NCI-H2196 treated with DMSO at 0.1 percent for 48 hours (cell line): ENCODE measurements around the gene VPS37B.

Experiments used
- DNase-seq: peaks from one replicate; lab custom pipeline; 2025; ENCODE audit not compliant: unreplicated experiment; lab: John Stamatoyannopoulos, UW

The VPS37B gene

GRCh38 chr12:122867691-122868461, 28.0 kb downstream of the VPS37B start:
- no peak for DNase-seq

GRCh38 chr12:122866950-122867607, 28.8 kb downstream of the VPS37B start:
- no peak for DNase-seq

DNA sequence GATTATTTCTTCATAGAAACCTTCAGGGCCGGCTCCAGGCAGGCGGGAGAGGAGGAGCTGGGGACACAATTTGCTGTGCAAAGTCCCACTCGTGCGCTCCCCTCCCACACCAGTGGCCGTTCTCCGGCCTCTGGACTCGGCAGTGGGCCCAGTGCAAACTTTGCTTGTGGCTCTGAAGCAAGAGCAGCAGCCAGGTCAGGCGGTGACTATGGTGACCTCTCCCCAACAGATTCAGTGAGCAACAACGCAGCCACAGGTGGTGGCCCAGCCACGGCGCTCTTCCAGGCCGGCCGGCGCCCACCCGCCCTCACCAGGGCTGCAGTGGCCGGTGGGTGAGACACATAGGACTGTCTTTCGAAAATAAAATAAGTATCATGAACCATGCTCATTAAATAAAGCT, 29.5 kb downstream of the VPS37B start:
- no peak for DNase-seq

- DNase-seq: no peak
Observed at GRCh38 chr12:122865268-122866231, 30.4 kb downstream of the VPS37B start.

DNA sequence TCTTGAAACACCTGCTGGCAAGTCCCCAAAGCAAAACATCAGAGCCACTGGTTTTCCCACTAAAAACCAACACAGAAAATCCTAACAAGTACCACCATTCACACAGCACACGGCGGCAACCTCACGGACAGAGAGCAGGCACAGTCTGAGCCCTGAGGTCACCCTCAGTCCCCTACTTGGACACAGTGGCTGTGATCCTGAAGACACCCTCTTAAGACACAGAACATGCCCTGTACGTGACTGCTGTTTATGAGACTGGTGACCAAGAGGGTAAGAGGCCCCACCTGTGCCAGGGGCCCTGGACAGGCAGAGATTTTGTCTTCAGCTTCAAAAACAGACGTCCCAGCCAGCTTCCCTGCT, 31.1 kb downstream of the VPS37B start:
- DNase-seq: no peak

DNA sequence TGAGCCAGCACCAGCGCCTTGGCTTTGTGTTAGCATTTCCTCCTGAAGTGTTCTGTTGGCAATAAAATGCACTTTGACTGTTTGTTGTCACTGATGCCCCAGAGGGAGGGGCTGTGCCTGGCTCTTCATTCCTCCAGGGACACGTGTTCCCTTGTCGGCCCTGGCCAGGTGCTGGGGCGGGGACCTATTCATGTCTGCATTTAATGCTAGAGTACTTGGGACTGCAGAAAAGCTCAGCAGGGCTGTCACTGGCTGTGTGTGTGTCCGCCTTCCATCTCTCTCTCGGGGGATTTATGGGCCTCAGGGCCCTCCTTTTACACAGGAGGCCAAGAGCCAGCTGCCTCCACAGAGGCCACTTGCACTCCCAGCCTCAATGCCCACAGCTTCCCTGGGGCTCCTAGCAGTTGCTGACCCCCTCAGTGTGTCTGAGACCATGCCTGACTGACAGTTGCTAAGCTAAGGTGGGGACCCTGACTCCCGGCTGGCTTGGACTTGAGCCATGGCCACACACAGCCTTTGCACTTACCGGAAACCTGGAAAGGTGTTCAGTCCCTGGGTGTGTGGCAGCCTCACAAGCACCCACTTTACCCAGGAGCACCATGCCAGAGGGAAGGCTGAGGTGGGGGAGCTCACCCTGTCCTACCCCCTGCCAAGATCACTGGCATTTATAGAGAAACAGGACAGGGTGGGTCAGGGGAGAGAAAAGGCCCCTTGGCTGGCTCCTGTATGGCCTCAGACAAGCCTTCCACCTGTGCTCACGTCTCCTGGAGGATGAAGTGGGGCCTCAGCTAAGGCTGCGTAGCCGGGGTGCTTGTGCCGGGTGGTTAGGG, 32.8 kb downstream of the VPS37B start:
- peak; percentile 42 for DNase-seq

DNA sequence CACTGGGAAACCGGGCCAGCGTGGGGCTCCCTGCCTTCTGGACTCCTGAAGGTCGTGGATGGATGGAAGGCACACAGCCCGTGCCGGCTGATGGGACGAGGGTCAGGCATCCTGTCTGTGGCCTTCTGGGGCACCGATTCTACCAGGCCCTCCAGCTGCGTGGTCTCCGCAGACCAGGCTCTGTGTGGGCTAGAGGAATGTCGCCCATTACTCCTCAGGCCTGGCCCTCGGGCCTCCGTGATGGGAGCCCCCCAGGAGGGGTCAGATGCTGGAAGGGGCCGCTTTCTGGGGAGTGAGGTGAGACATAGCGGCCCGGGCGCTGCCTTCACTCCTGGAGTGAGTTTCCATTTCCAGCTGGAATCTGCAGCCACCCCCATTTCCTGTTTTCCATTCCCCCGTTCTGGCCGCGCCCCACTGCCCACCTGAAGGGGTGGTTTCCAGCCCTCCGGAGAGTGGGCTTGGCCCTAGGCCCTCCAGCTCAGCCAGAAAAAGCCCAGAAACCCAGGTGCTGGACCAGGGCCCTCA, 33.8 kb downstream of the VPS37B start:
- DNase-seq: no peak

- DNase-seq: no peak
Observed at GRCh38 chr12:122861587-122861970, 34.3 kb downstream of the VPS37B start.

DNA sequence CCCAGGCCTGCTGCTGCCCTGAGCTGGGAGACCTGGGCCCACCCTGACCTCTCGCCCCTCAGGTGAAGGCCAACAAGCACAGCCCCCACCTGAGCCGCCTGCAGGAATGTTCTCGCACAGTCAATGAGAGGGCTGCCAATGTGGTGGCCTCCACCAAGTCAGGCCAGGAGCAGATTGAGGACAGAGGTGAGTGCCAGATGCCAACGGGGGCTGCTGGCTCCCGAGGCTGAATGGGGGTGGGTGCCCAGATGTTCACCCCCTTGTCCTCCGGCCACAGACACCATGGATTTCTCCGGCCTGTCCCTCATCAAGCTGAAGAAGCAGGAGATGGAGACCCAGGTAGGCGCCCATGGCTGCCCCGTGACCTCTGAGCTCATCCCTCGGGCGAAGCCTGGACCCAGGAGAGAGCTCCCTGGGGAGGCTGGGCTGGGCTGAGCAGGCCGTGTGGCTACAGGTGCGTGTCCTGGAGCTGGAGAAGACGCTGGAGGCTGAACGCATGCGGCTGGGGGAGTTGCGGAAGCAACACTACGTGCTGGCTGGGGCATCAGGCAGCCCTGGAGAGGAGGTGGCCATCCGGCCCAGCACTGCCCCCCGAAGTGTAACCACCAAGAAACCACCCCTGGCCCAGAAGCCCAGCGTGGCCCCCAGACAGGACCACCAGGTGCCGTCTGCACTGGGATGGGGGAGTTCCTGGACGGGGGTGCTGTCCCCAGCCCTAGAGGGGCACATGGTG, 34.9 kb downstream of the VPS37B start:
- no peak for DNase-seq

DNA sequence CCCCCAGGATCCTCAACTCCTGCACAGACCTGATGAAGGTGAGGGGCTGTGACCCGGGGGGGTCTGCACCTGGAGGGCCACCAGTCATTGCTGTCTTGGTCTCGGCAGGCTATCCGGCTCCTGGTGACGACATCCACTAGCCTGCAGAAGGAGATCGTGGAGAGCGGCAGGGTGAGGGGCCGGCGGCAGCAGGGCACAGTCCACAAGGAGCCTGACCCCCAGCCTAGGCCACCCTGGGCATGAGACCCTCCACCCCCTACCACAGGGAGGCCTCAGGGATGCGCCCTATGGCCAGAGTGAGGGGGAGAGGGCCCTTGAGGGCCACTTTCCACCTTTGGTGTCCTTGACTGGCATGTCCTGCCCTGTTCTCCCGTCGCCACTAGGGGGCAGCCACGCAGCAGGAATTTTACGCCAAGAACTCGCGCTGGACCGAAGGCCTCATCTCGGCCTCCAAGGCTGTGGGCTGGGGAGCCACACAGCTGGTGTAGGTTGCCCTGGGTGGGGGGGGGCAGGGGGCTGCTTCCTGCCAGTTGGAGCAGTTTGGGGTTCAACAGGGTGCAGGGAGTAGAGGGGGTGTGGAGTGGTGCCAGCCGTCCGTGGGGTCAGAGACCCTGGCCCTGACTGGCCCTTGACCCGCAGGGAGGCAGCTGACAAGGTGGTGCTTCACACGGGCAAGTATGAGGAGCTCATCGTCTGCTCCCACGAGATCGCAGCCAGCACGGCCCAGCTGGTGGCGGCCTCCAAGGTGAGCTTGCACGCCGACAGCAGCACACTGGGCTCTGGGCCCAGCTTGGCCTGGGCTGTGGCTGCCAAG, 35.7 kb downstream of the VPS37B start:
- peak; percentile 28 for DNase-seq

DNA sequence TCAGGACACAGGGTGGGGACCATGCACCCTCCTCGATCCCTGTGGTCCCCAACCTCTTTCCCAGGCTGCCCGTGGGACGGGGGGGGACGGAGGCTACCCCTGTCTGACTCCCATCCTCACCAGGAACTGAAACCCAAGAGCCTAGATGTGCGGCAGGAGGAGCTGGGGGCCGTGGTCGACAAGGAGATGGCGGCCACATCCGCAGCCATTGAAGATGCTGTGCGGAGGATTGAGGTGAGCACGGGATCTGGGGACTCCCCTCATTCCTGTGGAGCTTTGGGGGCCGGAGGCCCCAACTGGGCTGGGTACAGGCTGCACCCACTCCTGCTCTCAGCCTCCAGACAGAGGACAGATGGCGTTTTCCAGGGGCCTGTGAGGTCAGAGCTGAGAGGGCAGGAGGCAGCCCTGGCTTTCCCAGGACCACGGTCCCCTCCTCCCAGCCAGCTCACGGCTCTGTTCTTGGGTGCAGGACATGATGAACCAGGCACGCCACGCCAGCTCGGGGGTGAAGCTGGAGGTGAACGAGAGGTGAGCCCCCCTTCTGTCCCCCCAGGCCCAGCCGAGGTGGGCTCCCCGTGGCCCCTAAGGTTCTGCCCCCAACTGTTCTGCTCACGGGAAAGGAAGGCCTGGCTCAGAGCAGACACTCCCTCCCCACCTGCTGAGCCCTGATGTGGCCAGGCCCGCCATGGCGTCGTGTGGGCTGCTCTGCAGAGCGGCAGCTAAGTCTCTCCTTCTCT, 36.5 kb downstream of the VPS37B start:
- no peak for DNase-seq

- DNase-seq: no peak
Observed at GRCh38 chr12:122858591-122859302, 37.2 kb downstream of the VPS37B start.

DNA sequence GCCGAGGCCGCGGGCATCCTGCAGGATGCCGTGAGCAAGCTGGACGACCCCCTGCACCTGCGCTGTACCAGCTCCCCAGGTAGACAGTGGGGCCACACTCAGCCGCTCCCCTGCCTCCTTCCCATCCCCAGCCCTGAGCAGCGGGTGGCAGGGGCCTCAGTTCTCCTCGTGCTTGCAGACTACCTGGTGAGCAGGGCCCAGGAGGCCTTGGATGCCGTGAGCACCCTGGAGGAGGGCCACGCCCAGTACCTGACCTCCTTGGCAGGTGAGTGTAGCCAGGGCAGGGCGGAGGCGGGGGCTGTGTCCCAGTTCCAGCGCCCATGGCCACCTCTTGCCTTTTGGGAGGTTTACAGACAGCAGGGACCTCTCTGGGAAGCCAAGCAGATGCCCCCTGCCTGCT, 37.8 kb downstream of the VPS37B start:
- no peak for DNase-seq

GRCh38 chr12:122856999-122857671, 38.8 kb downstream of the VPS37B start:
- no peak for DNase-seq

- no peak for DNase-seq
Observed at GRCh38 chr12:122855928-122856831, 39.7 kb downstream of the VPS37B start.
